Measurements from ENCODE around the gene PRAMEF12. TPM values are rescaled to one million over a fixed set of nuclear protein-coding genes. Genes with fewer than 3 reads are reported as not detected.
"Not testable (repeated sequence)": the region's sequence is repeated elsewhere in the genome, so short reads cannot be mapped to it uniquely, and the experiment has no call there.

PRAMEF12 gene
- total RNA-seq, 3 donors from 2014 or later = not detected

GRCh38 chr1:12776801-12777557 is 3.4 kb downstream of the PRAMEF12 start:
- H3K36me3 ChIP-seq = no peaks in the 10 kb centered on the region
- H3K27me3 ChIP-seq = no peaks in the 10 kb centered on the region
- no peaks in the 10 kb centered on the region for H3K9me3 ChIP-seq
- H3K27ac ChIP-seq = no peak overlapping the region
- TF ChIP-seq POLR2AphosphoS5 (IDR thresholded peaks at IDR 0.05) (no peak), POLR2A (IDR thresholded peaks at IDR 0.05) (no peak), CTCF (IDR thresholded peaks at IDR 0.05) (no peak)
- intact Hi-C loops (cut with DNase I; ENCODE audit: low total_unique reads) = no loop called here
- no peak overlapping the region for H3K4me3 ChIP-seq
- H3K4me1 ChIP-seq = no peaks in the 10 kb centered on the region
- DNase-seq (ENCODE audit: low spot score in 2 of 2) = no peak

GRCh38 chr1:12778061-12778460 is 4.5 kb downstream of the PRAMEF12 start:
- TF ChIP-seq CTCF (IDR thresholded peaks at IDR 0.05) (no peak), POLR2A (IDR thresholded peaks at IDR 0.05) (no peak), POLR2AphosphoS5 (IDR thresholded peaks at IDR 0.05) (no peak)
- no peak overlapping the region for H3K27ac ChIP-seq
- H3K36me3 ChIP-seq = no peaks in the 10 kb centered on the region
- no peaks in the 10 kb centered on the region for H3K4me1 ChIP-seq
- H3K27me3 ChIP-seq = no peaks in the 10 kb centered on the region
- intact Hi-C loops (cut with DNase I; ENCODE audit: low total_unique reads) = no loop called here
- no peak overlapping the region for H3K4me3 ChIP-seq
- H3K9me3 ChIP-seq = peaks cover 0 to under 1% of the 10 kb centered on the region in 2 donors
- DNase-seq (ENCODE audit: low spot score in 2 of 2) = no peak

GRCh38 chr1:12778907-12779306 is 5.4 kb downstream of the PRAMEF12 start:
- intact Hi-C loops (cut with DNase I; ENCODE audit: low total_unique reads) = no loop called here
- no peak overlapping the region for H3K27ac ChIP-seq
- H3K9me3 ChIP-seq = peaks cover 7 to 8% of the 10 kb centered on the region in 2 donors
- no peak for DNase-seq (ENCODE audit: low spot score in 2 of 2)
- no peaks in the 10 kb centered on the region for H3K36me3 ChIP-seq
- H3K27me3 ChIP-seq = no peaks in the 10 kb centered on the region
- no peak overlapping the region for H3K4me3 ChIP-seq
- TF ChIP-seq POLR2AphosphoS5 (IDR thresholded peaks at IDR 0.05) = no peak
- no peak for TF ChIP-seq POLR2A (IDR thresholded peaks at IDR 0.05)
- H3K4me1 ChIP-seq = no peaks in the 10 kb centered on the region

GRCh38 chr1:12781488-12781887 is 8.0 kb downstream of the PRAMEF12 start:
- H3K36me3 ChIP-seq; H3K27me3 ChIP-seq; H3K27ac ChIP-seq; H3K4me3 ChIP-seq; intact Hi-C loops (cut with DNase I; ENCODE audit: low total_unique reads); DNase-seq (ENCODE audit: low spot score in 2 of 2); H3K4me1 ChIP-seq: not testable (repeated sequence)
- peaks cover 14 to 30% of the 10 kb centered on the region in 2 donors for H3K9me3 ChIP-seq

- not testable (repeated sequence) for H3K4me1 ChIP-seq
Observed at GRCh38 chr1:12783783-12784182, 10.2 kb downstream of the PRAMEF12 start.

GRCh38 chr1:12784729-12785128 is 11.2 kb downstream of the PRAMEF12 start:
- H3K36me3 ChIP-seq; DNase-seq (ENCODE audit: low spot score in 2 of 2); intact Hi-C loops (cut with DNase I; ENCODE audit: low total_unique reads); H3K4me3 ChIP-seq; H3K4me1 ChIP-seq; H3K27ac ChIP-seq; H3K27me3 ChIP-seq: not testable (repeated sequence)
- H3K9me3 ChIP-seq = peaks cover 14 to 30% of the 10 kb centered on the region in 2 donors

More at GRCh38 chr1:12783783-12784182, 10.2 kb downstream of the PRAMEF12 start:
- DNase-seq (ENCODE audit: low spot score in 2 of 2); H3K27ac ChIP-seq; H3K36me3 ChIP-seq; intact Hi-C loops (cut with DNase I; ENCODE audit: low total_unique reads); H3K4me3 ChIP-seq; H3K27me3 ChIP-seq: not testable (repeated sequence)
- peaks cover 14 to 30% of the 10 kb centered on the region in 2 donors for H3K9me3 ChIP-seq

GRCh38 chr1:12791097-12791496 is 17.6 kb downstream of the PRAMEF12 start, which contains the start of gene PRAMEF1:
Gene PRAMEF1 (plus strand): TSS chr1:12791397. CDS start chr1:12793228, 1,831 bp downstream.
- H3K36me3 ChIP-seq; H3K4me1 ChIP-seq; intact Hi-C loops (cut with DNase I; ENCODE audit: low total_unique reads); H3K9me3 ChIP-seq; H3K27me3 ChIP-seq; H3K27ac ChIP-seq; H3K4me3 ChIP-seq; DNase-seq (ENCODE audit: low spot score in 2 of 2): not testable (repeated sequence)
